HG02610 (cell line): Measurements from ENCODE around the gene KYNU.
"Not testable (repeated sequence)": the region's sequence is repeated elsewhere in the genome, so short reads cannot be mapped to it uniquely, and the experiment has no call there.

Experiments used
- ATAC-seq: cut with Tn5 transposase; IDR thresholded peaks from one replicate; pipeline ENCODE4 v1.9.1; 2021; ENCODE audit warnings: mild to moderate bottlenecking, moderate library complexity; ENCODE audit not compliant: unreplicated experiment

Gene KYNU

DNA sequence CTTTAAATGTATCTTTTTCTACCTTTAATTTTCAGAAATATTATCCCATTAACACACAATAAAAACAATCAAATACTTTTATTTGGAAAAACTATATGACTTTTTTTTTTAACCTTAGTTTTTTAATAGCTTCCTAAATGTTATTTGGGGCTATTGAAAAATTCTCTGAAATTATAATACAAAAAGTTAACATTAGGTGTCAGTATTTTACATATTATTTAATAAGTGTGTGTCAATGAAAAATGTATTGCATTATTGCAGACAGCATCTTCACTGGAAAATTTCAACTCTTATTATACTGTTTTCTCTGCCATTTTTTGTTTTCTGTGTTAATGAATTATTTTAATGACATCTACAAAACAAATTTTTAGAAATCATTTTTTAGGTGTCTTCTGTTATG lies 200.6 kb downstream of the KYNU start:
- ATAC-seq, result no peak

DNA sequence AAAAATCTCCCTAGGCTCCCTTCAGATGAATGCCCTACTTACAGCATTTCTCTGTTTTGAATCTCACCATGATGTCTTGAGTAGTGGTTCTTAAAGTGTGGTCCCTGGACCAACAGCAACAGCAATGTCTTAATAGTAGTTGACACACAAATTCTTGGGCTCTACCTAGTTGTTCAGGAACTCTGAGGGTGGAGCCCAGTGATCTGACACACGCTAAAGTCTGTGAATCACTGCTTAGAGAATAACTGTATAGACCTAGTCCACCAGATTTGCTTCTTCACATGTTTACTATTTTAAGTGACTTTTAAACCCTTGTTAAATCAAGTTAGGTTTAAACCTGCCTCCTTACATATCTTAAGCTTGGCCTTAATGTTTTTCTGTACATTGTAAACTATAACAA lies 204.2 kb downstream of the KYNU start:
- ATAC-seq, result no peak

DNA sequence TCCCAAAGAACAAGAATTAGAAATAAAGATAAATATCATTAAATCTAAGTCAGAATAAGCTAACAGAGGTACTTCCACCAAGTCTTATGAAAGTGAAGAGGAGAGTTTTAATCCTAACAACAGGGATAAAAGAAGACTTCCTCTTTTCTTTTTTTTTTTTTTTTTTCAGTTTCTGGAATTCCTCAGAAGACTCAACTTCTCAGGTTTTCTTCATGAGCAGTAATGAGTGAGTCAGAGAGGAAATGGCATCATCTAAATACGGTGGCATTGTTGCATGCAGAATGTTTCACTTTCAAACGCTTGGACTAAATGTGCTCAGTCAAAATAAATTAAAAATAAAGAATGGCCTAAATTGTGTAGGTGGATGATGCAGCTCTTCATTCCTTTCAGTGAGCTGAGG lies 206.2 kb downstream of the KYNU start:
- peak; percentile 41 for ATAC-seq

DNA sequence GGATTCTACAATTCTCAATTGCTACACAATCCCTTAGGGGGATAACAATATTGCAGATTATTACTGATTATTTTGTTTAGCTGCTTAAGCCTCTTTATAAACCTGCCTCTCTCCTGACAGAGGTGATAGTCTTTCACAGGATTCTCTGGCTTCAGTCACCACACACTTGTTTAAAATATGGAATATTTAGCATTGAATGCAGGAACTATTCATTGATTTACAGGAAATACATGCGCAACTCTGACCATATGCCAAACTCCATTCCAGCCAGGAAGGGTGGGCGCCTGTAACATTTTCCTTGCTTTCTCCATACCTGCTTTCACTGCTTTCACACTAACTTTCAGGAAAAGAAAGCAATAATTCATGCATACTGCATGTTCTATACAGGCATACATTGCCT lies 207.0 kb downstream of the KYNU start:
- ATAC-seq, result no peak

DNA sequence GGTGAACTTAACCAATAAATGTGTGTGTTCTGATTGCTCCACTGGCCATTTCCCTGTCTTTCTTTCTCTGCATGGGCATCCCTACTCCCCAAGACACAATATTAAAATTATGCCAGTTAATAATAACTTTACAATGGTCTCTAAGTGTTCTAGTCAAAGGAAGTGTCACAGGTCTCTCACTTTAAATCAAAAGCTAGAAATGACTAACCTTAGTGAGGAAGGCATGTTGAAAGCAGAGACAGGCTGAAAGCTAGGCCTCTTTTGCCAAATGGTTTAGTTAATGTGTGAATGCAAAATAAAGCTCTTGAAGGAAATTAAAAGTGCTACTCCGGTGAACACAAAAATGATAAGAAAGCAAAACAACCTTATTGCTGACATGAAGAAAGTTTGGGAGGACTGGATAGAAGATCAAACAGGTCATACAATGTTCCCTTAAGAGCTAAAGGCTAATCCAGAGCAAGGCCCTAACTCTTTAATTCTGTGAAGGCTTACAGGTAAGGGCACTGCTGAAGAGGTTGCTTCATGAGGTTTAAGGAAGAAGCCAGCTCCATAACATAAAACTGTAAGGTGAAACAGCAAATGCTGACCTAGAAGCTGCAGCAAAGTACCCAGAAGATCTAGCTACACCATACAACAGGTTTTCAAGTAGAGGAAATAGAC lies 207.8 kb downstream of the KYNU start:
- ATAC-seq, result peak; percentile 64

DNA sequence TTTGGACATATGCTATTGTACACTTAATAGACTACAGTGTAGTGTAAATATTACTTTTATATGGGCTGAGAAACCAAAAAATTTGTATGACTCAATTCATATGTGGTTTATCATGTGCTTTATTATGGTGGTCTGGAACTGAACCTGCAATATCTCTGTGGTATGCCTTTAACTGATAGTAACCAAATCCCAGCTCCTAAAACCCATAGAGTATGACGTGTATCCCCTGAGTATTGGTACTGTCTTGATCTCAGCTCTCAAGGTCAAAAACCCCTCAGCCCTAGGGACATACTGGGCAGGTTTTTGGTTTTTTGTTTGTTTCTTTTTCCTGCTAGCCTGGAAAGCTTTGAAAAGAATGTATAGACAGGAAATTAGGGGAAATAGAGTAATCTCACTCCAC lies 209.6 kb downstream of the KYNU start:
- ATAC-seq, result no peak

DNA sequence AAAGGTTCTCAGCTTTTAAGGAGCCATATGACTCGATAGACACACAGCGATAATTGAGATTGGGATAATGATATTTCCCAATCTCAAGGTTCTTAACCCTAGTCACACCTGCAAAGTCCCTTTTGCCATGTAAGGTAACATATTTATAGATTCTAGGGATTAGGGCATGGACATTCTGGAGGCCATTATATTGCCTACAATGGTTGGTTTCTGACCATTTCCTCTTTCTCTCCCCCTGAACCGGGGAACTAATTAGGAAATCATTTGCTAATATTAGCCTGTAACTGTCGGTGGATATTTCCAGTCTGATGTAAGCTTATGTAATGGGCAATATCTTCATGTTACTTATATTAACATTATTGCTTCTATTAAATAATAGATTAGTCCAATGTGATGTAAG lies 210.9 kb downstream of the KYNU start:
- no peak for ATAC-seq

DNA sequence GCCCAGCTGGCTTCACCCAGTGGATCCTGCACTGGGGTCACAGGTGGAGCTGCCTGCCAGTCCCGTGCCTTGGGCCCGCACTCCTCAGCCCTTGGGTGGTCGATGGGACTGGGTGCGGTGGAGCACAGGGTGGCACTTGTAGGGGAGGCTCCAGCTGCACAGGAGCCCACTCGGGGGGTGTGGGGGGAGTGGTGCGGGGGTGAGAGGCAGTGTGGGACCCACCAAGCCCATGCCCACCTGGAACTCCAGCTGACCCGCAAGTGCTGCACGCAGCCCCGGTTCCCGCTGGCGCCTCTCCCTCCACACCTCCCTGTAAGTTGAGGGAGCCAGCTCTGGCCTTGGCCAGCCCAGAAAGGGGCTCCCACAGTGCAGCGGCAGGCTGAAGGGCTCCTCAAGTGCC lies 212.1 kb downstream of the KYNU start:
- ATAC-seq, result not testable (repeated sequence)
